Esophagus squamous epithelium (tissue), 4 donors: ENCODE data around the gene C2orf78.
"Not testable (repeated sequence)": the region's sequence is repeated elsewhere in the genome, so short reads cannot be mapped to it uniquely, and the experiment has no call there.

Experiments
- POLR2A ChIP-seq, 4 donors: fragments of 450-650 bp; IDR thresholded peaks; one replicate each; pipeline ENCODE4 v1.6.1; 2017; ENCODE audit warnings: antibody characterized with exemption in 4 of 4, mild to moderate bottlenecking in 4 of 4, moderate library complexity in 3 of 4
- TF ChIP-seq, protein P1 (sequence below), 6 experiments: fragments of 450-650 bp in 4 of 6; fragments of 200-600 bp in 2 of 6; sonication (generic) in 2 of 6; IDR thresholded peaks; one replicate each; pipeline ENCODE4 v1.5.1; 2016 to 2019; ENCODE audit warnings: antibody characterized with exemption in 6 of 6, mild to moderate bottlenecking in 4 of 6, moderate library complexity in 4 of 6

DNA sequence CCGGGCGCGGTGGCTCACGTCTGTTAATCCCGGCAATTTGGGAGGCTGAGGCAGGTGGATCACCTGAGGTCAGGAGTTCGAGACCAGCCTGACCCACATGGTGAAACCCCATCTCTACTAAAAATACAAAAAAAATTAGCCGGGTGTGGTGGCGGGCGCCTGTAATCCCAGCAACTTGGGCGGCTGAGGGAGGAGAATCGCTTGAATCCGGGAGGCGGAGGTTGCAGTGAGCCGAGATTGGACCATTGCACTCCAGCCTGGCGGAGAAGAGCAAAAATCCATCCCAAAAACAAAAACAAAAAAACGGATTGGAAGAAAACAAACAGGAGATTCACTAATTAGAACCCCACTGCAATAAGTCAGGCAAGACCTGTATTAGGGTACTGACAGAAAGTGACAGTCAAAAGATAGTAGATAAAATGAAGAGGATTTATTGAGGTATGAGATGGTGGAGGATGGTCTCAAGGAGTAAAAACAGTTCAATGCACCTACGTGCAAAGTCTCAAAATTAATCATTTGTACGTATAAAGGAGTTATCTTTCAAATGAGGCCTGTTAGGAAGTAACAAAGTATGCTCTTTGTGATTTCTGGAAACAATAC is 5.0 kb upstream of the C2orf78 start:
- TF ChIP-seq, protein P1, sequence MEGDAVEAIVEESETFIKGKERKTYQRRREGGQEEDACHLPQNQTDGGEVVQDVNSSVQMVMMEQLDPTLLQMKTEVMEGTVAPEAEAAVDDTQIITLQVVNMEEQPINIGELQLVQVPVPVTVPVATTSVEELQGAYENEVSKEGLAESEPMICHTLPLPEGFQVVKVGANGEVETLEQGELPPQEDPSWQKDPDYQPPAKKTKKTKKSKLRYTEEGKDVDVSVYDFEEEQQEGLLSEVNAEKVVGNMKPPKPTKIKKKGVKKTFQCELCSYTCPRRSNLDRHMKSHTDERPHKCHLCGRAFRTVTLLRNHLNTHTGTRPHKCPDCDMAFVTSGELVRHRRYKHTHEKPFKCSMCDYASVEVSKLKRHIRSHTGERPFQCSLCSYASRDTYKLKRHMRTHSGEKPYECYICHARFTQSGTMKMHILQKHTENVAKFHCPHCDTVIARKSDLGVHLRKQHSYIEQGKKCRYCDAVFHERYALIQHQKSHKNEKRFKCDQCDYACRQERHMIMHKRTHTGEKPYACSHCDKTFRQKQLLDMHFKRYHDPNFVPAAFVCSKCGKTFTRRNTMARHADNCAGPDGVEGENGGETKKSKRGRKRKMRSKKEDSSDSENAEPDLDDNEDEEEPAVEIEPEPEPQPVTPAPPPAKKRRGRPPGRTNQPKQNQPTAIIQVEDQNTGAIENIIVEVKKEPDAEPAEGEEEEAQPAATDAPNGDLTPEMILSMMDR (IDR thresholded peaks at IDR 0.05) = not testable (repeated sequence)
- TF ChIP-seq POLR2A (IDR thresholded peaks at IDR 0.05) = not testable (repeated sequence)
